ENCODE data around the gene KCNMB1.

DNA sequence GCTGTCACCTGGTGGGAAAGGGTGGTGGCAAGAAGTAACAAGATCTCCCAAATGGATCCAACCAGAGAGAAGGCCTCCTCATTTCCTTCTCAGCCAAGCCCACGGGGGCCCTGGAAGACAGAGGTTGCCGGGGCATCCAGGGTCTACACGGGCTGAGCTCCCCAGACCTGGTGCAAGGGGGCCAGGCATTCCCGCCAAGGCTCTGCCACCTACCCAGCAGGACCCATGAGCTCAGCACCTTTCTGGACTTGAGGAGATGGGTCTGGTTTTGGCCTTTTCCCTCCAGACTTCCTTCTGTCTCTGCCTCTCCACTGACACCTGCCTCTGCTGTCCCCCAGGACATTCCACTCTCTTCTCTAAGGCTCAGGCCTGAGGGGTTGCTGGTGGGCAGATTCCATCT is 42.4 kb upstream of the KCNMB1 start:
- TF ChIP-seq, protein P1, sequence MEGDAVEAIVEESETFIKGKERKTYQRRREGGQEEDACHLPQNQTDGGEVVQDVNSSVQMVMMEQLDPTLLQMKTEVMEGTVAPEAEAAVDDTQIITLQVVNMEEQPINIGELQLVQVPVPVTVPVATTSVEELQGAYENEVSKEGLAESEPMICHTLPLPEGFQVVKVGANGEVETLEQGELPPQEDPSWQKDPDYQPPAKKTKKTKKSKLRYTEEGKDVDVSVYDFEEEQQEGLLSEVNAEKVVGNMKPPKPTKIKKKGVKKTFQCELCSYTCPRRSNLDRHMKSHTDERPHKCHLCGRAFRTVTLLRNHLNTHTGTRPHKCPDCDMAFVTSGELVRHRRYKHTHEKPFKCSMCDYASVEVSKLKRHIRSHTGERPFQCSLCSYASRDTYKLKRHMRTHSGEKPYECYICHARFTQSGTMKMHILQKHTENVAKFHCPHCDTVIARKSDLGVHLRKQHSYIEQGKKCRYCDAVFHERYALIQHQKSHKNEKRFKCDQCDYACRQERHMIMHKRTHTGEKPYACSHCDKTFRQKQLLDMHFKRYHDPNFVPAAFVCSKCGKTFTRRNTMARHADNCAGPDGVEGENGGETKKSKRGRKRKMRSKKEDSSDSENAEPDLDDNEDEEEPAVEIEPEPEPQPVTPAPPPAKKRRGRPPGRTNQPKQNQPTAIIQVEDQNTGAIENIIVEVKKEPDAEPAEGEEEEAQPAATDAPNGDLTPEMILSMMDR (IDR thresholded peaks at IDR 0.05), result no peak
- no peak for TF ChIP-seq POLR2A (IDR thresholded peaks at IDR 0.05)
- no peak for TF ChIP-seq EP300 (IDR thresholded peaks at IDR 0.05)
